SK-N-SH (cell line): ENCODE data around the gene TNFRSF18. TPM values are rescaled to one million over a fixed set of nuclear protein-coding genes. Genes with fewer than 3 reads are reported as not detected.

Source experiments
- CTCF ChIA-PET: fragments of 300-600, 350-600 bp; formaldehyde crosslinking; extraction: SDS; loops from one replicate; lab custom pipeline; 2021; lab: Yijun Ruan, JAX
- POLR2A ChIA-PET: fragments of 350-600 bp; sonication (Branson Sonifier 250); formaldehyde crosslinking; extraction: SDS; loops from one replicate; lab custom pipeline; 2020; ENCODE audit warnings: antibody characterized with exemption, inconsistent platforms; lab: Yijun Ruan, JAX
- DNase-seq: peaks from one replicate; pipeline ENCODE4 v3.0.0; 2012
- H2AFZ ChIP-seq: fragments of 200-600 bp; sonication (generic); 2 replicates; pipeline ENCODE4 v1.8.1; 2016; ENCODE audit warnings: antibody characterized with exemption, mild to moderate bottlenecking, low read depth
- H3F3A ChIP-seq: fragments of 200-600 bp; sonication (generic); replicated peaks from 2 replicates; pipeline ENCODE3; 2016; ENCODE audit warnings: antibody characterized with exemption, mild to moderate bottlenecking; ENCODE audit not compliant: insufficient read depth
- H3K27ac ChIP-seq, 2 experiments: fragments of 200-500 bp in 1 of 2; fragments of 200-600 bp in 1 of 2; sonication (Bioruptor generic) in 1 of 2; sonication (generic), shearing (Covaris generic) in 1 of 2; 2 replicates each; pipeline versions ENCODE4 v1.5.1 to v1.6.1; 2014 to 2016; ENCODE audit warnings: low read depth in 2 of 2, inconsistent platforms in 1 of 2, low read length in 1 of 2, mild to moderate bottlenecking in 1 of 2, mixed read lengths in 1 of 2
- H3K27me3 ChIP-seq: fragments of 200-600 bp; sonication (generic), shearing (Covaris generic); 2 replicates; pipeline ENCODE4 v1.6.1; 2016; ENCODE audit warnings: mixed run types; ENCODE audit not compliant: insufficient read depth
- H3K36me3 ChIP-seq, 2 experiments: fragments of 200-500 bp in 1 of 2; fragments of 200-600 bp in 1 of 2; sonication (Bioruptor generic) in 1 of 2; sonication (generic) in 1 of 2; replicated peaks in 1 of 2; 2 replicates each; pipeline versions ENCODE3 to v1.5.1; 2014 to 2016; ENCODE audit warnings: low read length in 1 of 2, mild to moderate bottlenecking in 1 of 2; ENCODE audit not compliant: insufficient read depth in 2 of 2, control insufficient read depth in 1 of 2
- H3K4me1 ChIP-seq, 2 experiments: fragments of 200-500 bp in 1 of 2; fragments of 200-600 bp in 1 of 2; sonication (Bioruptor generic) in 1 of 2; sonication (generic), shearing (Covaris generic) in 1 of 2; 2 replicates each; pipeline versions ENCODE4 v1.5.1 to v1.6.1; 2014 to 2016; ENCODE audit warnings: low read depth in 1 of 2, low read length in 1 of 2, mixed run types in 1 of 2; ENCODE audit not compliant: insufficient read depth in 2 of 2, control insufficient read depth in 1 of 2
- H3K4me2 ChIP-seq: fragments of 200-600 bp; sonication (generic), shearing (Covaris generic); 2 replicates; pipeline ENCODE4 v1.6.1; 2017; ENCODE audit warnings: mixed run types
- H3K4me3 ChIP-seq, 2 experiments: fragments of 200-500 bp in 1 of 2; fragments of 200-600 bp in 1 of 2; sonication (Bioruptor generic) in 1 of 2; sonication (generic), shearing (Covaris generic) in 1 of 2; 2 replicates each; pipeline versions ENCODE4 v1.5.1 to v1.8.1; 2014 to 2016; ENCODE audit warnings: low read depth in 2 of 2, inconsistent platforms in 1 of 2, low read length in 1 of 2, mild to moderate bottlenecking in 1 of 2, mixed read lengths in 1 of 2, moderate library complexity in 1 of 2
- H3K79me2 ChIP-seq: fragments of 200-600 bp; sonication (generic); 2 replicates; pipeline ENCODE4 v1.8.1; 2017; ENCODE audit warnings: mild to moderate bottlenecking; ENCODE audit not compliant: insufficient read depth
- H3K9ac ChIP-seq: fragments of 200-600 bp; sonication (generic); 2 replicates; pipeline ENCODE4 v1.6.1; 2017; ENCODE audit warnings: mixed run types
- H3K9me2 ChIP-seq: fragments of 200-600 bp; sonication (generic); 2 replicates; pipeline ENCODE4 v1.6.1; 2017; ENCODE audit warnings: mixed run types
- H3K9me3 ChIP-seq: fragments of 200-600 bp; sonication (generic); 2 replicates; pipeline ENCODE4 v1.6.1; 2017; ENCODE audit warnings: mixed run types, mild to moderate bottlenecking, moderate library complexity
- H4K20me1 ChIP-seq: fragments of 200-600 bp; sonication (generic); 2 replicates; pipeline ENCODE4 v1.6.1; 2017; ENCODE audit warnings: mild to moderate bottlenecking, mixed run types; ENCODE audit not compliant: insufficient read depth
- CTCF ChIP-seq: fragments of 200-600 bp; sonication (generic); IDR thresholded peaks from 2 replicates; pipeline ENCODE4 v1.6.1; 2017; ENCODE audit warnings: antibody characterized with exemption, mild to moderate bottlenecking, moderate library complexity
- EP300 ChIP-seq, 2 experiments: IDR thresholded peaks; 2 replicates each; pipeline versions ENCODE4 v1.4.0 to v1.6.1; 2012; ENCODE audit warnings: borderline replicate concordance in 1 of 2, low read depth in 1 of 2, low read length in 1 of 2
- EZH2phosphoT487 ChIP-seq: fragments of 200-600 bp; sonication (generic); IDR thresholded peaks from 2 replicates; pipeline ENCODE4 v1.6.1; 2017; ENCODE audit warnings: low read depth, mixed run types, mild to moderate bottlenecking, antibody characterized with exemption, moderate library complexity, borderline replicate concordance
- FOSL2 ChIP-seq: IDR thresholded peaks from 2 replicates; pipeline ENCODE4 v1.4.0; 2012; ENCODE audit warnings: low read depth, mild to moderate bottlenecking, moderate library complexity, borderline replicate concordance
- FOXM1 ChIP-seq: IDR thresholded peaks from 2 replicates; pipeline ENCODE4 v1.4.0; 2012; ENCODE audit warnings: low read depth, mild to moderate bottlenecking
- GATA2 ChIP-seq: sonication (generic); formaldehyde crosslinking; IDR thresholded peaks from 2 replicates; pipeline ENCODE4 v1.5.0; 2020; ENCODE audit warnings: mild to moderate bottlenecking, missing genetic modification reagents
- JUND ChIP-seq: IDR thresholded peaks from 2 replicates; pipeline ENCODE4 v1.4.0; 2012
- MAX ChIP-seq: IDR thresholded peaks from 2 replicates; pipeline ENCODE4 v1.4.0; 2012; ENCODE audit warnings: low read depth
- MXI1 ChIP-seq: IDR thresholded peaks from 2 replicates; pipeline ENCODE4 v1.6.1; 2012; ENCODE audit warnings: mild to moderate bottlenecking, low read depth, low read length, improper control_type of control experiment
- NFIC ChIP-seq: IDR thresholded peaks from 2 replicates; pipeline ENCODE4 v1.4.0; 2012; ENCODE audit warnings: borderline replicate concordance
- NRF1 ChIP-seq: IDR thresholded peaks from 2 replicates; pipeline ENCODE4 v1.6.1; 2012; ENCODE audit warnings: low read depth, mild to moderate bottlenecking, low read length
- PBX3 ChIP-seq: IDR thresholded peaks from 2 replicates; pipeline ENCODE4; 2012
- RCOR1 ChIP-seq: fragments of 150-350 bp; IDR thresholded peaks from 2 replicates; pipeline ENCODE4 v1.6.1; 2017; ENCODE audit warnings: antibody characterized with exemption, low read length
- REST ChIP-seq: IDR thresholded peaks from 2 replicates; pipeline ENCODE4 v1.6.1; 2012; ENCODE audit warnings: mild to moderate bottlenecking, low read depth, low read length, moderate library complexity
- RFX5 ChIP-seq: IDR thresholded peaks from 2 replicates; pipeline ENCODE4 v1.6.1; 2012; ENCODE audit warnings: mild to moderate bottlenecking, improper control_type of control experiment, low read length
- TAF1 ChIP-seq: IDR thresholded peaks from 2 replicates; pipeline ENCODE4 v1.6.1; 2012; ENCODE audit warnings: low read depth, mild to moderate bottlenecking, low read length, moderate library complexity, borderline replicate concordance
- USF1 ChIP-seq: IDR thresholded peaks from 2 replicates; pipeline ENCODE4 v1.4.0; 2012; ENCODE audit warnings: low read depth, borderline replicate concordance
- USF2 ChIP-seq: fragments of 150-350 bp; IDR thresholded peaks from 2 replicates; pipeline ENCODE4 v1.6.1; 2017; ENCODE audit warnings: antibody characterized with exemption, low read length, low read depth, borderline replicate concordance
- YY1 ChIP-seq: IDR thresholded peaks from 2 replicates; pipeline ENCODE4 v1.4.0; 2012; ENCODE audit warnings: low read depth, mild to moderate bottlenecking
- ZBTB33 ChIP-seq: IDR thresholded peaks from 2 replicates; pipeline ENCODE4 v1.4.0; 2012; ENCODE audit warnings: low read depth, borderline replicate concordance
- WGBS: methylation state at CpG from one replicate; pipeline ENCODE4 v1.1.6; 2017; ENCODE audit warnings: low lambda C conversion rate; 5-methylcytosine and 5-hydroxymethylcytosine counted together
- polyA plus RNA-seq, 3 experiments: library from polyadenylated mRNA; depleted of rRNA; stranded (reverse); fragments of >200 nt; gene quantifications; 2 replicates each; pipeline ENCODE4 v1.2.3, GENCODE V29; 2012

Gene TNFRSF18
- polyA plus RNA-seq, 1 of the 3 experiments (the other 2 are of a cell fraction), result 0.05 TPM

GRCh38 chr1:1244192-1244811 lies 37.9 kb upstream of the TNFRSF18 start:
- H3K4me1 ChIP-seq, result peaks cover 0 to 5% of the 10 kb centered on the region in 2 experiments; a peak in 1 of 4 replicates
- H3K9me2 ChIP-seq, result no peaks in the 10 kb centered on the region
- H3K9me3 ChIP-seq, result no peaks in the 10 kb centered on the region
- POLR2A ChIA-PET, result no interaction called here
- no peaks in the 10 kb centered on the region for H4K20me1 ChIP-seq
- WGBS, result 83% methylated on average over 12 of the region's 30 CpGs
- CTCF ChIA-PET, result no interaction called here
- H3K27ac ChIP-seq, result no peak overlapping the region
- H3K4me3 ChIP-seq, result no peak overlapping the region
- no peaks in the 10 kb centered on the region for H3K79me2 ChIP-seq
- TF ChIP-seq GATA2 (no peak), MXI1 (no peak), PBX3 (no peak), TAF1 (no peak), NFIC (no peak), EP300 (IDR thresholded peaks at IDR 0.05; ENCODE audit: borderline replicate concordance in 1 of 2, low read depth in 1 of 2, low read length in 1 of 2) (no peak), EZH2phosphoT487 (no peak), USF1 (no peak), REST (no peak), FOXM1 (no peak), MAX (no peak), RFX5 (no peak), JUND (no peak), ZBTB33 (no peak), YY1 (no peak), NRF1 (no peak), CTCF (no peak), RCOR1 (no peak), USF2 (no peak), FOSL2 (no peak)
- TF ChIP-seq, all 33 proteins: peak for 0
- H3K27me3 ChIP-seq, result no peaks in the 10 kb centered on the region
- no peaks in the 10 kb centered on the region for H3K36me3 ChIP-seq
- no peak overlapping the region for H3K9ac ChIP-seq
- no peak overlapping the region for H2AFZ ChIP-seq
- H3K4me2 ChIP-seq, result no peak overlapping the region
- no peaks in the 10 kb centered on the region for H3F3A ChIP-seq
- DNase-seq, result no peak
